ENCODE results near the gene HBS1L. TPM values are rescaled to one million over a fixed set of nuclear protein-coding genes. Genes with fewer than 3 reads are reported as not detected.
A peak's percentile ranks its signal among the peaks of the same experiment; 100 is the strongest.

HBS1L gene
- total and polyA plus RNA-seq, 10 of the 15 experiments (the other 5 are each of a cell fraction or from before 2014, with no cell fraction given): 58.7 to 142 (median 78.8) TPM

DNA sequence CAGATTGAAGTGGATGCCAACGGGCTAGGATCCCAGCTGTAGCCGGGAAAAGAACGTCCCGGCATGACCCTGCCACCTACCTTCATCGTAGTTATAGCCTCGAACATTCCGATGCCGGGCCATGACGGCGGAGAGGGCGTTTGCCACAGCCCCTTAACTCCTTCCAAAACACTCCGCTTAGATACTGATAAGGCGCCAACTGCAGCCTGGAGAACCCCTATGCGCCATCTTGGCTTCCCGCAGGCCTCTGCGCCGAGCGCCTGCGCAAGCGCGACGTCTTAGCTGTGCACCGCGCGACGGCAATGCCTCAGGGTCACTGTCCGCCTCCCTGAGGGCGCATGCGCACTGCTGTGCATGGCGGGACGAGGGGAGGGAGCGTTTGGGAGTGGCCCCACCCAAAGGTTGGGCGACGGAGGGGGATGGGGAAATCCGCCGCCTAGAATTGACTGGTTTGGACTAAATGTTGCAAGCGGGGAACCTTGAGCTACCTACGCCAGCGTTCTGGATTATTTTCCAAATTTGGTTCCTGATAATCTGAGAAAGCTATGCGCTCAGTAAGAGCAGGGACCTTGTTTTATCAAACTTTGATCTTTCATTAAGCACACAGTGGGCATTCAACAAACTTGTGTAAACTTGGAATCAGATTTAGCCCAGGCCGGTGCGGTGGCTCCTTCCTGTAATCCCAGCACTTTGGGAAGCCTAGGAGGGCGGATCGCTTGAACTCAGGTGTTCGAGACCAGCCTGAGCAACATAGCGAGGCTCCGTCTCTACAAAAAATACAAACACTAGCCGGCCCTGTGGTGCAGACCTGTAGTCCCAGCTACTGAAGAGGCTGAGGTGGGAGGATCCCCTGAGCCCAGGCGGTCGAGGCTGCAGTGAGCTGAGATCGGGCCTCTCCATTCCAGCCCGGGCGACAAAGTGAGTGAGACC, at the start of gene HBS1L (continued):
- TF ChIP-seq, protein P1, sequence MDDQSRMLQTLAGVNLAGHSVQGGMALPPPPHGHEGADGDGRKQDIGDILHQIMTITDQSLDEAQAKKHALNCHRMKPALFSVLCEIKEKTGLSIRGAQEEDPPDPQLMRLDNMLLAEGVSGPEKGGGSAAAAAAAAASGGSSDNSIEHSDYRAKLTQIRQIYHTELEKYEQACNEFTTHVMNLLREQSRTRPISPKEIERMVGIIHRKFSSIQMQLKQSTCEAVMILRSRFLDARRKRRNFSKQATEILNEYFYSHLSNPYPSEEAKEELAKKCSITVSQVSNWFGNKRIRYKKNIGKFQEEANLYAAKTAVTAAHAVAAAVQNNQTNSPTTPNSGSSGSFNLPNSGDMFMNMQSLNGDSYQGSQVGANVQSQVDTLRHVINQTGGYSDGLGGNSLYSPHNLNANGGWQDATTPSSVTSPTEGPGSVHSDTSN (IDR thresholded peaks at IDR 0.05; ENCODE audit: insufficient replicate concordance, low read depth, low read length): no peak
- TF ChIP-seq, protein P2, sequence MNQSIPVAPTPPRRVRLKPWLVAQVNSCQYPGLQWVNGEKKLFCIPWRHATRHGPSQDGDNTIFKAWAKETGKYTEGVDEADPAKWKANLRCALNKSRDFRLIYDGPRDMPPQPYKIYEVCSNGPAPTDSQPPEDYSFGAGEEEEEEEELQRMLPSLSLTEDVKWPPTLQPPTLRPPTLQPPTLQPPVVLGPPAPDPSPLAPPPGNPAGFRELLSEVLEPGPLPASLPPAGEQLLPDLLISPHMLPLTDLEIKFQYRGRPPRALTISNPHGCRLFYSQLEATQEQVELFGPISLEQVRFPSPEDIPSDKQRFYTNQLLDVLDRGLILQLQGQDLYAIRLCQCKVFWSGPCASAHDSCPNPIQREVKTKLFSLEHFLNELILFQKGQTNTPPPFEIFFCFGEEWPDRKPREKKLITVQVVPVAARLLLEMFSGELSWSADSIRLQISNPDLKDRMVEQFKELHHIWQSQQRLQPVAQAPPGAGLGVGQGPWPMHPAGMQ (IDR thresholded peaks at IDR 0.05; ENCODE audit: borderline replicate concordance): no peak
- TF ChIP-seq NFYA (IDR thresholded peaks at IDR 0.05; ENCODE audit: borderline replicate concordance, low read depth, low read length) (no peak), SPI1 (IDR thresholded peaks at IDR 0.05; ENCODE audit: borderline replicate concordance, insufficient read depth, low read depth, low read length) (no peak), STAT3 (IDR thresholded peaks at IDR 0.05; ENCODE audit: low read depth, low read length) (no peak), SMAD5 (IDR thresholded peaks at IDR 0.05; ENCODE audit: low read depth) (peak; percentile 64; the same call in 1 of the 2 replicates), SIN3A (IDR thresholded peaks at IDR 0.05; ENCODE audit: low read depth, low read length) (no peak), POLR2AphosphoS2 (IDR thresholded peaks at IDR 0.05; ENCODE audit: low read depth, low read length) (peak; percentile 93), BHLHE40 (IDR thresholded peaks at IDR 0.05; ENCODE audit: borderline replicate concordance in 1 of 2, low read depth in 2 of 2, low read length in 1 of 2) (peak; percentile 46 to 48; a peak in 3 of 4 replicates), MTA3 (IDR thresholded peaks at IDR 0.05; ENCODE audit: borderline replicate concordance, low read length) (no peak), NFYB (IDR thresholded peaks at IDR 0.05; ENCODE audit: insufficient read depth, low read depth, low read length) (no peak), RB1 (IDR thresholded peaks at IDR 0.05; ENCODE audit: borderline replicate concordance) (peak; percentile 94), FOXK2 (IDR thresholded peaks at IDR 0.05) (no peak), CBFB (IDR thresholded peaks at IDR 0.05; ENCODE audit: low read depth) (peak; percentile 57; the same call in 1 of the 2 replicates), MXI1 (IDR thresholded peaks at IDR 0.05; ENCODE audit: low read depth, low read length) (peak; percentile 15; the same call in 1 of the 2 replicates)
- TF ChIP-seq, protein P3, sequence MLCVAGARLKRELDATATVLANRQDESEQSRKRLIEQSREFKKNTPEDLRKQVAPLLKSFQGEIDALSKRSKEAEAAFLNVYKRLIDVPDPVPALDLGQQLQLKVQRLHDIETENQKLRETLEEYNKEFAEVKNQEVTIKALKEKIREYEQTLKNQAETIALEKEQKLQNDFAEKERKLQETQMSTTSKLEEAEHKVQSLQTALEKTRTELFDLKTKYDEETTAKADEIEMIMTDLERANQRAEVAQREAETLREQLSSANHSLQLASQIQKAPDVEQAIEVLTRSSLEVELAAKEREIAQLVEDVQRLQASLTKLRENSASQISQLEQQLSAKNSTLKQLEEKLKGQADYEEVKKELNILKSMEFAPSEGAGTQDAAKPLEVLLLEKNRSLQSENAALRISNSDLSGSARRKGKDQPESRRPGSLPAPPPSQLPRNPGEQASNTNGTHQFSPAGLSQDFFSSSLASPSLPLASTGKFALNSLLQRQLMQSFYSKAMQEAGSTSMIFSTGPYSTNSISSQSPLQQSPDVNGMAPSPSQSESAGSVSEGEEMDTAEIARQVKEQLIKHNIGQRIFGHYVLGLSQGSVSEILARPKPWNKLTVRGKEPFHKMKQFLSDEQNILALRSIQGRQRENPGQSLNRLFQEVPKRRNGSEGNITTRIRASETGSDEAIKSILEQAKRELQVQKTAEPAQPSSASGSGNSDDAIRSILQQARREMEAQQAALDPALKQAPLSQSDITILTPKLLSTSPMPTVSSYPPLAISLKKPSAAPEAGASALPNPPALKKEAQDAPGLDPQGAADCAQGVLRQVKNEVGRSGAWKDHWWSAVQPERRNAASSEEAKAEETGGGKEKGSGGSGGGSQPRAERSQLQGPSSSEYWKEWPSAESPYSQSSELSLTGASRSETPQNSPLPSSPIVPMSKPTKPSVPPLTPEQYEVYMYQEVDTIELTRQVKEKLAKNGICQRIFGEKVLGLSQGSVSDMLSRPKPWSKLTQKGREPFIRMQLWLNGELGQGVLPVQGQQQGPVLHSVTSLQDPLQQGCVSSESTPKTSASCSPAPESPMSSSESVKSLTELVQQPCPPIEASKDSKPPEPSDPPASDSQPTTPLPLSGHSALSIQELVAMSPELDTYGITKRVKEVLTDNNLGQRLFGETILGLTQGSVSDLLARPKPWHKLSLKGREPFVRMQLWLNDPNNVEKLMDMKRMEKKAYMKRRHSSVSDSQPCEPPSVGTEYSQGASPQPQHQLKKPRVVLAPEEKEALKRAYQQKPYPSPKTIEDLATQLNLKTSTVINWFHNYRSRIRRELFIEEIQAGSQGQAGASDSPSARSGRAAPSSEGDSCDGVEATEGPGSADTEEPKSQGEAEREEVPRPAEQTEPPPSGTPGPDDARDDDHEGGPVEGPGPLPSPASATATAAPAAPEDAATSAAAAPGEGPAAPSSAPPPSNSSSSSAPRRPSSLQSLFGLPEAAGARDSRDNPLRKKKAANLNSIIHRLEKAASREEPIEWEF (IDR thresholded peaks at IDR 0.05; ENCODE audit: insufficient replicate concordance, low read depth, low read length): no peak
- TF ChIP-seq, protein P4, sequence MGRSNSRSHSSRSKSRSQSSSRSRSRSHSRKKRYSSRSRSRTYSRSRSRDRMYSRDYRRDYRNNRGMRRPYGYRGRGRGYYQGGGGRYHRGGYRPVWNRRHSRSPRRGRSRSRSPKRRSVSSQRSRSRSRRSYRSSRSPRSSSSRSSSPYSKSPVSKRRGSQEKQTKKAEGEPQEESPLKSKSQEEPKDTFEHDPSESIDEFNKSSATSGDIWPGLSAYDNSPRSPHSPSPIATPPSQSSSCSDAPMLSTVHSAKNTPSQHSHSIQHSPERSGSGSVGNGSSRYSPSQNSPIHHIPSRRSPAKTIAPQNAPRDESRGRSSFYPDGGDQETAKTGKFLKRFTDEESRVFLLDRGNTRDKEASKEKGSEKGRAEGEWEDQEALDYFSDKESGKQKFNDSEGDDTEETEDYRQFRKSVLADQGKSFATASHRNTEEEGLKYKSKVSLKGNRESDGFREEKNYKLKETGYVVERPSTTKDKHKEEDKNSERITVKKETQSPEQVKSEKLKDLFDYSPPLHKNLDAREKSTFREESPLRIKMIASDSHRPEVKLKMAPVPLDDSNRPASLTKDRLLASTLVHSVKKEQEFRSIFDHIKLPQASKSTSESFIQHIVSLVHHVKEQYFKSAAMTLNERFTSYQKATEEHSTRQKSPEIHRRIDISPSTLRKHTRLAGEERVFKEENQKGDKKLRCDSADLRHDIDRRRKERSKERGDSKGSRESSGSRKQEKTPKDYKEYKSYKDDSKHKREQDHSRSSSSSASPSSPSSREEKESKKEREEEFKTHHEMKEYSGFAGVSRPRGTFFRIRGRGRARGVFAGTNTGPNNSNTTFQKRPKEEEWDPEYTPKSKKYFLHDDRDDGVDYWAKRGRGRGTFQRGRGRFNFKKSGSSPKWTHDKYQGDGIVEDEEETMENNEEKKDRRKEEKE (IDR thresholded peaks at IDR 0.05): no peak

Data from GM12878 (cell line).